PC-3 (cell line): ENCODE results near the gene INS. TPM values are rescaled to one million over a fixed set of nuclear protein-coding genes. Genes with fewer than 3 reads are reported as not detected.

Experiments
- ATAC-seq: fragments of 200-7000 bp; cut with Tn5 transposase; 2 replicates; pipeline ENCODE4 v1.9.1; 2020; ENCODE audit warnings: mild to moderate bottlenecking, moderate library complexity
- BruUV-seq: library from RNA; stranded (reverse); fragments of 400-500 nt; replicated peaks from 2 replicates; lab custom pipeline; 2021; lab: Mats Ljungman, UMichigan
- CTCF ChIA-PET: fragments of 300-600 bp; sonication (Branson Sonifier 250); formaldehyde crosslinking; loops from one replicate; lab custom pipeline; 2022; ENCODE audit warnings: antibody characterized with exemption; lab: Charles Lee
- POLR2A ChIA-PET: fragments of 300-600 bp; sonication (Branson Sonifier 250); formaldehyde crosslinking; loops from one replicate; lab custom pipeline; 2022; ENCODE audit warnings: antibody characterized with exemption; ENCODE audit not compliant: unreplicated experiment; lab: Charles Lee
- DNase-seq: peaks from one replicate; pipeline ENCODE4 v3.0.0-alpha.2; 2015
- H2AFZ ChIP-seq: fragments of 300-600 bp; sonication (generic); 2 replicates; pipeline ENCODE4 v1.6.0; 2016; ENCODE audit warnings: antibody characterized with exemption, low read length
- H3F3A ChIP-seq: fragments of 300-600 bp; sonication (generic); one replicate; pipeline ENCODE4 v1.6.0; 2017; ENCODE audit warnings: antibody characterized with exemption, low read length, control low read depth, mild to moderate bottlenecking; ENCODE audit not compliant: unreplicated experiment
- H3K27ac ChIP-seq: fragments of 300-600 bp; sonication (generic); 2 replicates; pipeline ENCODE4 v1.5.1; 2016; ENCODE audit warnings: mild to moderate bottlenecking, low read length
- H3K27me3 ChIP-seq: fragments of 300-600 bp; sonication (generic); 2 replicates; pipeline ENCODE4 v1.6.1; 2016; ENCODE audit warnings: low read length, mixed read lengths
- H3K36me3 ChIP-seq: fragments of 300-600 bp; sonication (generic); 2 replicates; pipeline ENCODE4 v1.6.1; 2016; ENCODE audit warnings: low read depth, mixed run types, low read length, mixed read lengths
- H3K4me1 ChIP-seq: fragments of 300-600 bp; sonication (generic); 2 replicates; pipeline ENCODE4 v1.5.1; 2016; ENCODE audit warnings: low read length; ENCODE audit not compliant: insufficient read depth
- H3K4me2 ChIP-seq: fragments of 300-600 bp; sonication (generic); 2 replicates; pipeline ENCODE4 v1.6.0; 2016; ENCODE audit warnings: low read length
- H3K4me3 ChIP-seq: fragments of 300-600 bp; sonication (generic); 2 replicates; pipeline ENCODE4 v1.5.1; 2016; ENCODE audit warnings: mild to moderate bottlenecking, low read length, mixed read lengths
- H3K79me2 ChIP-seq: fragments of 300-600 bp; sonication (generic); 2 replicates; pipeline ENCODE4 v1.6.1; 2017; ENCODE audit warnings: low read length, mixed read lengths
- H3K9ac ChIP-seq: fragments of 300-600 bp; sonication (generic); 2 replicates; pipeline ENCODE4 v1.6.0; 2016; ENCODE audit warnings: mild to moderate bottlenecking, low read length
- H3K9me2 ChIP-seq: fragments of 300-600 bp; sonication (generic); replicated peaks from 2 replicates; pipeline ENCODE4 v1.6.1; 2016; ENCODE audit warnings: mixed run types, low read length, mixed read lengths
- H3K9me3 ChIP-seq: fragments of 300-600 bp; sonication (generic); 2 replicates; pipeline ENCODE4 v1.6.1; 2016; ENCODE audit warnings: low read length, mixed read lengths
- H4K20me1 ChIP-seq: fragments of 300-600 bp; sonication (generic); 2 replicates; pipeline ENCODE4 v1.6.1; 2016; ENCODE audit warnings: low read length, mixed read lengths
- CTCF ChIP-seq: fragments of 300-600 bp; sonication (generic); conservative IDR thresholded peaks from 2 replicates; pipeline ENCODE4 v1.5.1; 2017; ENCODE audit warnings: antibody characterized with exemption, low read depth, mild to moderate bottlenecking, low read length
- EZH2 ChIP-seq: fragments of 300-600 bp; sonication (generic); IDR thresholded peaks from one replicate; pipeline ENCODE4 v1.6.1; 2017; ENCODE audit warnings: antibody characterized with exemption, mild to moderate bottlenecking, low read length; ENCODE audit not compliant: unreplicated experiment
- EZH2phosphoT487 ChIP-seq: fragments of 300-600 bp; sonication (generic); IDR thresholded peaks from 2 replicates; pipeline ENCODE4 v1.6.1; 2018; ENCODE audit warnings: mild to moderate bottlenecking, antibody characterized with exemption, low read length, borderline replicate concordance
- intact Hi-C: fragments of 100-400 bp; cut with micrococcal nuclease; formaldehyde crosslinking; loops from 2 replicates; pipeline ENCODE4 v1.9.0; 2023
- total RNA-seq: library from RNA; depleted of rRNA; stranded (reverse); fragments of >200 nt; gene quantifications from 2 replicates; pipeline ENCODE4 v1.2.3, GENCODE V29; 2014

INS gene
- total RNA-seq, 1 experiment from 2014 or later = not detected

- no peak overlapping the region for H3K4me3 ChIP-seq
- DNase-seq (no peak), ATAC-seq (no peak)
- no peaks in the 10 kb centered on the region for H3K9me3 ChIP-seq
- no peaks in the 10 kb centered on the region for H4K20me1 ChIP-seq
- peaks cover under 1% of the 10 kb centered on the region; the same call in 1 of the 2 replicates for H3K4me1 ChIP-seq
- no peaks in the 10 kb centered on the region for H3K27me3 ChIP-seq
- H3K27ac ChIP-seq = no peak overlapping the region
- no peak overlapping the region for H3K9ac ChIP-seq
- ChIA-PET CTCF (no interaction called here), POLR2A (no interaction called here)
- no peaks in the 10 kb centered on the region for H3K9me2 ChIP-seq
- no peak overlapping the region for H2AFZ ChIP-seq
- no peak overlapping the region for H3K4me2 ChIP-seq
- TF ChIP-seq EZH2phosphoT487 = no peak
- no peak for TF ChIP-seq CTCF
- no peak for TF ChIP-seq EZH2
- intact Hi-C loops = no loop called here
- no peaks in the 10 kb centered on the region for H3K79me2 ChIP-seq
- BruUV-seq = no TSS peak
- H3F3A ChIP-seq = no peaks in the 10 kb centered on the region
- no peaks in the 10 kb centered on the region for H3K36me3 ChIP-seq
Observed at GRCh38 chr11:2207773-2208621, 47.0 kb upstream of the INS start.

DNA sequence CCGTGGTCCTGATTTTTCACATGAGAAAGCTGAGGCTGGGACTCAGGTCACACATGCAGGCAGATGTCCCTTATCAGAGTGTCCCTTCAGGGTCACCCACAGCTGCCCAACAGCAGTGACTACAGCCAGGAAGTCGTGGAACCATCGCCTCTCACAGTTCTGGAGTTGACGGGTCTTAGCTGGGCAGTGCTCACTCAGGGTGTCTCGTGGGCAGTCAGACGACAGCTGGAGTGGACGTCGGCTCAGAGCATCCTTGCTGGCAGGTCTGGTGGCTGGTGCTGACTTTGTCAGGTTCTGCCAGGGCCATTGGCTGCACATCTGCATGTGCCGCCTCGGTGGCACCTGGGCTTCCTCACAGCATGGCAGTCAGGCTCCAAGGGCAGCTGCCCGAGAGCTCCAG is 46.2 kb upstream of the INS start:
- Histone ChIP-seq H3K4me3 (no peak overlapping the region), H3K27ac (no peak overlapping the region), H3K27me3 (no peaks in the 10 kb centered on the region), H2AFZ (no peak overlapping the region), H3K9me2 (no peaks in the 10 kb centered on the region), H4K20me1 (no peaks in the 10 kb centered on the region), H3K4me2 (no peak overlapping the region), H3K9ac (no peak overlapping the region), H3K79me2 (no peaks in the 10 kb centered on the region), H3K4me1 (peaks cover 9% of the 10 kb centered on the region), H3F3A (no peaks in the 10 kb centered on the region), H3K9me3 (no peaks in the 10 kb centered on the region), H3K36me3 (no peaks in the 10 kb centered on the region)
- ChIA-PET POLR2A (no interaction called here), CTCF (no interaction called here)
- TF ChIP-seq EZH2phosphoT487 (no peak), CTCF (no peak), EZH2 (no peak)
- BruUV-seq = no TSS peak
- DNase-seq (no peak), ATAC-seq (no peak)
- intact Hi-C loops = no loop called here

- H3K4me3 ChIP-seq = no peak overlapping the region
- POLR2A ChIA-PET = no interaction called here
- intact Hi-C loops = no loop called here
- CTCF ChIA-PET = no interaction called here
- H3K27me3 ChIP-seq = no peaks in the 10 kb centered on the region
- no peaks in the 10 kb centered on the region for H3K36me3 ChIP-seq
- no peak overlapping the region for H3K4me2 ChIP-seq
- no peaks in the 10 kb centered on the region for H3F3A ChIP-seq
- H4K20me1 ChIP-seq = no peaks in the 10 kb centered on the region
- no TSS peak for BruUV-seq
- no peak overlapping the region for H3K9ac ChIP-seq
- H3K4me1 ChIP-seq = peaks cover 17% of the 10 kb centered on the region
- H3K9me2 ChIP-seq = no peaks in the 10 kb centered on the region
- TF ChIP-seq CTCF (no peak), EZH2 (no peak), EZH2phosphoT487 (no peak)
- H2AFZ ChIP-seq = no peak overlapping the region
- DNase-seq (no peak), ATAC-seq (no peak)
- no peaks in the 10 kb centered on the region for H3K79me2 ChIP-seq
- H3K27ac ChIP-seq = no peak overlapping the region
- no peaks in the 10 kb centered on the region for H3K9me3 ChIP-seq
Observed at GRCh38 chr11:2205981-2206690, 45.1 kb upstream of the INS start.
